ENCODE measurements around the gene PDIA5. TPM values are rescaled to one million over a fixed set of nuclear protein-coding genes. Genes with fewer than 3 reads are reported as not detected.

The PDIA5 gene
- total and polyA plus RNA-seq, 9 donors = 14.9 to 28.5 (median 19.5) TPM

GRCh38 chr3:123067689-123068600 lies 1.1 kb downstream of the PDIA5 start:
- no peak overlapping the region for H3K27ac ChIP-seq (ENCODE audit: low read length)
- H3K36me3 ChIP-seq (ENCODE audit: control insufficient read depth, insufficient read depth, low read length) = no peaks in the 10 kb centered on the region
- no peaks in the 10 kb centered on the region for H3K9me3 ChIP-seq (replicated peaks; ENCODE audit: control insufficient read depth, low read depth, low read length)
- H3K4me1 ChIP-seq (ENCODE audit: control insufficient read depth, insufficient read depth, low read length) = peaks cover 22% of the 10 kb centered on the region
- 0% methylated on average over 8 of the region's 24 CpGs for WGBS (ENCODE audit: insufficient coverage)
- DNase-seq = peak; percentile 36
- peak overlapping the region; percentile 58 for H3K4me3 ChIP-seq (ENCODE audit: low read length)
- no peaks in the 10 kb centered on the region for H3K27me3 ChIP-seq (ENCODE audit: control insufficient read depth, insufficient read depth, low read length)

- WGBS (ENCODE audit: insufficient coverage) = 67% methylated on average over 4 of the region's 12 CpGs
Measured at GRCh38 chr3:123068601-123069381, 2.0 kb downstream of the PDIA5 start.

GRCh38 chr3:123070510-123070909 lies 3.7 kb downstream of the PDIA5 start:
- Histone ChIP-seq H3K36me3 (ENCODE audit: control insufficient read depth, insufficient read depth, low read length) (no peaks in the 10 kb centered on the region), H3K4me3 (ENCODE audit: low read length) (no peak overlapping the region), H3K9me3 (replicated peaks; ENCODE audit: control insufficient read depth, low read depth, low read length) (no peaks in the 10 kb centered on the region), H3K27ac (ENCODE audit: low read length) (no peak overlapping the region), H3K27me3 (ENCODE audit: control insufficient read depth, insufficient read depth, low read length) (no peaks in the 10 kb centered on the region), H3K4me1 (ENCODE audit: control insufficient read depth, insufficient read depth, low read length) (peaks cover 22% of the 10 kb centered on the region)
- DNase-seq = peak; percentile 63
- WGBS (ENCODE audit: insufficient coverage) = 55% methylated on average over 8 of the region's 8 CpGs

More at GRCh38 chr3:123068601-123069381, 2.0 kb downstream of the PDIA5 start:
- Histone ChIP-seq H3K4me3 (ENCODE audit: low read length) (no peak overlapping the region), H3K27ac (ENCODE audit: low read length) (no peak overlapping the region), H3K9me3 (replicated peaks; ENCODE audit: control insufficient read depth, low read depth, low read length) (no peaks in the 10 kb centered on the region), H3K36me3 (ENCODE audit: control insufficient read depth, insufficient read depth, low read length) (no peaks in the 10 kb centered on the region), H3K27me3 (ENCODE audit: control insufficient read depth, insufficient read depth, low read length) (no peaks in the 10 kb centered on the region), H3K4me1 (ENCODE audit: control insufficient read depth, insufficient read depth, low read length) (peaks cover 22% of the 10 kb centered on the region)
- DNase-seq = no peak

GRCh38 chr3:123071146-123071545 lies 4.3 kb downstream of the PDIA5 start:
- Histone ChIP-seq H3K4me3 (ENCODE audit: low read length) (no peak overlapping the region), H3K4me1 (ENCODE audit: control insufficient read depth, insufficient read depth, low read length) (peaks cover 22% of the 10 kb centered on the region), H3K27me3 (ENCODE audit: control insufficient read depth, insufficient read depth, low read length) (no peaks in the 10 kb centered on the region), H3K27ac (ENCODE audit: low read length) (no peak overlapping the region), H3K36me3 (ENCODE audit: control insufficient read depth, insufficient read depth, low read length) (no peaks in the 10 kb centered on the region), H3K9me3 (replicated peaks; ENCODE audit: control insufficient read depth, low read depth, low read length) (no peaks in the 10 kb centered on the region)
- no CpG with 5 or more reads among the region's 5 CpGs for WGBS (ENCODE audit: insufficient coverage)
- DNase-seq = peak; percentile 45

- DNase-seq = no peak
- H3K9me3 ChIP-seq (replicated peaks; ENCODE audit: control insufficient read depth, low read depth, low read length) = no peaks in the 10 kb centered on the region
- H3K27ac ChIP-seq (ENCODE audit: low read length) = no peak overlapping the region
- H3K4me3 ChIP-seq (ENCODE audit: low read length) = no peak overlapping the region
- H3K27me3 ChIP-seq (ENCODE audit: control insufficient read depth, insufficient read depth, low read length) = no peaks in the 10 kb centered on the region
- WGBS (ENCODE audit: insufficient coverage) = 67% methylated on average over 5 of the region's 7 CpGs
- H3K36me3 ChIP-seq (ENCODE audit: control insufficient read depth, insufficient read depth, low read length) = no peaks in the 10 kb centered on the region
- peaks cover 21% of the 10 kb centered on the region for H3K4me1 ChIP-seq (ENCODE audit: control insufficient read depth, insufficient read depth, low read length)
Measured at GRCh38 chr3:123071581-123071980, 4.8 kb downstream of the PDIA5 start.

- H3K4me3 ChIP-seq (ENCODE audit: low read length) = no peak overlapping the region
- H3K36me3 ChIP-seq (ENCODE audit: control insufficient read depth, insufficient read depth, low read length) = no peaks in the 10 kb centered on the region
- DNase-seq = no peak
- no peaks in the 10 kb centered on the region for H3K27me3 ChIP-seq (ENCODE audit: control insufficient read depth, insufficient read depth, low read length)
- no peaks in the 10 kb centered on the region for H3K9me3 ChIP-seq (replicated peaks; ENCODE audit: control insufficient read depth, low read depth, low read length)
- peaks cover 24% of the 10 kb centered on the region for H3K4me1 ChIP-seq (ENCODE audit: control insufficient read depth, insufficient read depth, low read length)
- H3K27ac ChIP-seq (ENCODE audit: low read length) = no peak overlapping the region
- WGBS (ENCODE audit: insufficient coverage) = 86% methylated on average over 4 of the region's 5 CpGs
Measured at GRCh38 chr3:123072152-123072551, 5.3 kb downstream of the PDIA5 start.

GRCh38 chr3:123072564-123072963 lies 5.7 kb downstream of the PDIA5 start:
- H3K9me3 ChIP-seq (replicated peaks; ENCODE audit: control insufficient read depth, low read depth, low read length) = no peaks in the 10 kb centered on the region
- H3K4me3 ChIP-seq (ENCODE audit: low read length) = no peak overlapping the region
- H3K27ac ChIP-seq (ENCODE audit: low read length) = no peak overlapping the region
- no peaks in the 10 kb centered on the region for H3K27me3 ChIP-seq (ENCODE audit: control insufficient read depth, insufficient read depth, low read length)
- no peaks in the 10 kb centered on the region for H3K36me3 ChIP-seq (ENCODE audit: control insufficient read depth, insufficient read depth, low read length)
- peaks cover 27% of the 10 kb centered on the region for H3K4me1 ChIP-seq (ENCODE audit: control insufficient read depth, insufficient read depth, low read length)
- WGBS (ENCODE audit: insufficient coverage) = no CpG with 5 or more reads among the region's 1 CpG
- DNase-seq = no peak

- 93% methylated on average over 1 of the region's 1 CpG for WGBS (ENCODE audit: insufficient coverage)
Measured at GRCh38 chr3:123075359-123075758, 8.5 kb downstream of the PDIA5 start.

GRCh38 chr3:123076112-123076495 lies 9.3 kb downstream of the PDIA5 start:
- Histone ChIP-seq H3K4me3 (ENCODE audit: low read length) (no peak overlapping the region), H3K4me1 (ENCODE audit: control insufficient read depth, insufficient read depth, low read length) (peaks cover 12% of the 10 kb centered on the region), H3K36me3 (ENCODE audit: control insufficient read depth, insufficient read depth, low read length) (no peaks in the 10 kb centered on the region), H3K9me3 (replicated peaks; ENCODE audit: control insufficient read depth, low read depth, low read length) (no peaks in the 10 kb centered on the region), H3K27me3 (ENCODE audit: control insufficient read depth, insufficient read depth, low read length) (no peaks in the 10 kb centered on the region), H3K27ac (ENCODE audit: low read length) (no peak overlapping the region)
- 85% methylated on average over 4 of the region's 4 CpGs for WGBS (ENCODE audit: insufficient coverage)
- no peak for DNase-seq

More at GRCh38 chr3:123075359-123075758, 8.5 kb downstream of the PDIA5 start:
- Histone ChIP-seq H3K4me1 (ENCODE audit: control insufficient read depth, insufficient read depth, low read length) (peaks cover 13% of the 10 kb centered on the region), H3K4me3 (ENCODE audit: low read length) (no peak overlapping the region), H3K36me3 (ENCODE audit: control insufficient read depth, insufficient read depth, low read length) (no peaks in the 10 kb centered on the region), H3K27ac (ENCODE audit: low read length) (no peak overlapping the region), H3K9me3 (replicated peaks; ENCODE audit: control insufficient read depth, low read depth, low read length) (no peaks in the 10 kb centered on the region), H3K27me3 (ENCODE audit: control insufficient read depth, insufficient read depth, low read length) (no peaks in the 10 kb centered on the region)
- no peak for DNase-seq
